Thyroid gland (tissue), 4 donors: Measurements from ENCODE around the gene SPACDR. TPM values are rescaled to one million over a fixed set of nuclear protein-coding genes. Genes with fewer than 3 reads are reported as not detected.
A peak's percentile ranks its signal among the peaks of the same experiment; 100 is the strongest.

ENCODE experiments used
- DNase-seq, 2 donors: peaks; one replicate each; pipeline ENCODE4 v3.0.0-alpha.2; 2019
- H3K27ac ChIP-seq, 3 donors: fragments of 200-600 bp; sonication (generic); 1 replicate in 2 of 3; 2 replicates in 1 of 3; pipeline ENCODE4 v1.5.1; 2016 to 2019; ENCODE audit warnings: mild to moderate bottlenecking in 1 of 3, moderate library complexity in 1 of 3
- H3K27me3 ChIP-seq: fragments of 200-600 bp; sonication (generic); one replicate; pipeline ENCODE4 v1.5.1; 2019
- H3K36me3 ChIP-seq, 2 donors: fragments of 200-600 bp; sonication (generic); one replicate each; pipeline ENCODE4 v1.5.1; 2016 to 2019
- H3K4me1 ChIP-seq, 2 donors: fragments of 200-600 bp; sonication (generic); one replicate each; pipeline ENCODE4 v1.5.1; 2017 to 2019
- H3K4me3 ChIP-seq, 3 donors: fragments of 200-600 bp; sonication (generic); replicated peaks in 1 of 3; 1 replicate in 2 of 3; 2 replicates in 1 of 3; pipeline ENCODE4 v1.5.1; 2016; ENCODE audit warnings: mild to moderate bottlenecking in 1 of 3
- H3K9me3 ChIP-seq: fragments of 200-600 bp; sonication (generic); one replicate; pipeline ENCODE4 v1.5.1; 2017
- POLR2A ChIP-seq, 2 donors: fragments of 450-650 bp; IDR thresholded peaks; one replicate each; pipeline ENCODE4 v1.6.1; 2017; ENCODE audit warnings: antibody characterized with exemption in 2 of 2, mild to moderate bottlenecking in 2 of 2, moderate library complexity in 1 of 2
- WGBS, 2 donors: methylation state at CpG; one replicate each; pipeline ENCODE4 v1.1.5; 2017; 5-methylcytosine and 5-hydroxymethylcytosine counted together
- intact Hi-C: fragments of 100-400 bp; cut with DNase I; formaldehyde crosslinking; loops from one replicate; pipeline ENCODE4 v1.15.1; 2023
- total RNA-seq, 4 donors: library from RNA; depleted of rRNA; stranded (reverse); fragments of >200 nt; gene quantifications; one replicate each; pipeline ENCODE4 v1.2.3, GENCODE V29; 2016
- TF ChIP-seq, protein P1 (sequence below), 6 experiments: fragments of 200-600 bp in 3 of 6; fragments of 450-650 bp in 3 of 6; sonication (generic) in 3 of 6; IDR thresholded peaks; one replicate each; pipeline ENCODE4 v1.5.1; 2016 to 2019; ENCODE audit warnings: antibody characterized with exemption in 6 of 6, mild to moderate bottlenecking in 2 of 6, inconsistent platforms in 1 of 6, moderate library complexity in 1 of 6

The SPACDR gene
- total RNA-seq, 4 donors from 2014 or later, result 2.0 TPM; not detected in 3

GRCh38 chr7:100478958-100479660 is 15.0 kb upstream of the SPACDR start, which contains the start of gene TSC22D4:
Gene TSC22D4 (minus strand): TSS chr7:100479214. CDS start chr7:100478038, 1,176 bp downstream.
- H3K27me3 ChIP-seq, result no peaks in the 10 kb centered on the region
- peak; percentile 96 to 97 for DNase-seq
- no peaks in the 10 kb centered on the region for H3K9me3 ChIP-seq
- no peaks in the 10 kb centered on the region for H3K36me3 ChIP-seq
- peak; percentile 18 to 95 for TF ChIP-seq POLR2A (IDR thresholded peaks at IDR 0.05)
- TF ChIP-seq, protein P1, sequence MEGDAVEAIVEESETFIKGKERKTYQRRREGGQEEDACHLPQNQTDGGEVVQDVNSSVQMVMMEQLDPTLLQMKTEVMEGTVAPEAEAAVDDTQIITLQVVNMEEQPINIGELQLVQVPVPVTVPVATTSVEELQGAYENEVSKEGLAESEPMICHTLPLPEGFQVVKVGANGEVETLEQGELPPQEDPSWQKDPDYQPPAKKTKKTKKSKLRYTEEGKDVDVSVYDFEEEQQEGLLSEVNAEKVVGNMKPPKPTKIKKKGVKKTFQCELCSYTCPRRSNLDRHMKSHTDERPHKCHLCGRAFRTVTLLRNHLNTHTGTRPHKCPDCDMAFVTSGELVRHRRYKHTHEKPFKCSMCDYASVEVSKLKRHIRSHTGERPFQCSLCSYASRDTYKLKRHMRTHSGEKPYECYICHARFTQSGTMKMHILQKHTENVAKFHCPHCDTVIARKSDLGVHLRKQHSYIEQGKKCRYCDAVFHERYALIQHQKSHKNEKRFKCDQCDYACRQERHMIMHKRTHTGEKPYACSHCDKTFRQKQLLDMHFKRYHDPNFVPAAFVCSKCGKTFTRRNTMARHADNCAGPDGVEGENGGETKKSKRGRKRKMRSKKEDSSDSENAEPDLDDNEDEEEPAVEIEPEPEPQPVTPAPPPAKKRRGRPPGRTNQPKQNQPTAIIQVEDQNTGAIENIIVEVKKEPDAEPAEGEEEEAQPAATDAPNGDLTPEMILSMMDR (IDR thresholded peaks at IDR 0.05), result no peak
- H3K4me1 ChIP-seq, result peaks cover 37 to 40% of the 10 kb centered on the region in 2 donors
- intact Hi-C loops, result no loop called here
- H3K4me3 ChIP-seq, result peak within 1 kb of the TSS; percentile 80 to 97 (median 94)
- peak within 1 kb of the TSS; percentile 83 to 92 (median 91) for H3K27ac ChIP-seq
- WGBS, 2 donors, result 1 to 6% methylated on average over 17 to 21 of the region's 27 CpGs

- no peak for TF ChIP-seq POLR2A (IDR thresholded peaks at IDR 0.05)
- TF ChIP-seq, protein P1 (IDR thresholded peaks at IDR 0.05), result no peak
- H3K9me3 ChIP-seq, result no peaks in the 10 kb centered on the region
- peak overlapping the region; percentile 44 to 97 (median 94) for H3K4me3 ChIP-seq
- peaks cover 42 to 43% of the 10 kb centered on the region in 2 donors for H3K4me1 ChIP-seq
- no peaks in the 10 kb centered on the region for H3K27me3 ChIP-seq
- H3K36me3 ChIP-seq, result peaks cover 0 to 5% of the 10 kb centered on the region in 2 donors
- peak overlapping the region; percentile 58 to 92 (median 83) for H3K27ac ChIP-seq
- no peak for DNase-seq
- WGBS, 2 donors, result 5 to 8% methylated on average over 5 to 8 of the region's 16 CpGs
- intact Hi-C loops, result no loop called here
Measured at GRCh38 chr7:100477871-100478267, 13.8 kb upstream of the SPACDR start.

DNA sequence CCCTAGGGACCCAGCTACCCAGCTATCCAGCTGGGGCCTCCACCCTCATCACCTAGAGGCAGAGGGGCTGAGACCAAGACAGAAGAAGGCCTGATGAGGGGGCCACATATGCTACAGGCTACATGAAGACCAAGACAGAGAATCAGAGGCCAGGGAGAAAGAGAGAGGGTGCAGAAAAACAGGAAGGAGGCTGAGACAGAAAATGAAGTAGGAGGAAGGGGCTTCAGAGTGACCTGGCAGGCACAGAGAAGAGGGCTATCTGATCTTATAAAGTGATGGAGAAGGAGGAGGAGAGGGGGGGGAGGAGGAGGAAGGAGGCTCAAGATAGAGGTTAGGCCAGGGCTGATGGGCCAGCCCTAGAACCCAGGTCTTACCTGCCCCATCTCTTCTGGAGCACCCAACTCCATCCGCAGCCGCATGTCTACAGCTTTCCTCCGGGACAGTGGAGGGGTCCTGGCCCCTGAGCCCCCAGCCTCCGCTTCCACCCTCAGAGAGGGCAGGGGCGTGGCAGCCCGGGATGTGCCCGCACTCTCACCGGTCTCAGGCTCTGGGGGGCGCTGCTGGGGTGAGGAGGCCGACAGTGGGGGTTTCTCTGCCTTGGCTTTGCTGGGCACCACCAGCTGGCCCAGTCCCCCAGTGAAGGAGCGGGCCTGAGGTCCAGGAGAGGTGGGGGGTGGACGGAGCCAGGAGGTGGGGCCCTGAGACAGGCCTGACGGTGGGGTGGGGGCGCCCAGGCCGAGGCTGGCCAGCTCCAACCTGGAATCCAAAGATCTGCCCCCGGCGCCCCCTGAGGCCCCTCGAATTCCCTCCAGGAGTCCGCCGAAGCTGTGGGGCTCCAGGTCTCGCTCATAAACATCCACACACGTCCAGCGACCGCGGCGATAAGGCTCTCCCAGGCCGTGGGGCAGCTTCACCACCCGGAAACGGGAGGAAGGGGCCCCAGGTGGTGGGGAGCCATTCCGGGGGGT is 13.1 kb upstream of the SPACDR start:
- no peak for TF ChIP-seq POLR2A (IDR thresholded peaks at IDR 0.05)
- TF ChIP-seq, protein P1 (IDR thresholded peaks at IDR 0.05), result peak in 1 of 6 experiments; percentile 17
- intact Hi-C loops, result no loop called here
- 26 to 32% methylated on average over 9 to 10 of the region's 30 CpGs for WGBS, 2 donors
- H3K9me3 ChIP-seq, result no peaks in the 10 kb centered on the region
- H3K36me3 ChIP-seq, result peaks cover 0 to 5% of the 10 kb centered on the region in 2 donors
- peak in 1 of 2 donors; percentile 30 for DNase-seq
- peak overlapping the region; percentile 44 to 97 (median 94) for H3K4me3 ChIP-seq
- no peaks in the 10 kb centered on the region for H3K27me3 ChIP-seq
- H3K4me1 ChIP-seq, result peaks cover 39 to 45% of the 10 kb centered on the region in 2 donors
- peak overlapping the region; percentile 58 to 92 (median 83) for H3K27ac ChIP-seq

DNA sequence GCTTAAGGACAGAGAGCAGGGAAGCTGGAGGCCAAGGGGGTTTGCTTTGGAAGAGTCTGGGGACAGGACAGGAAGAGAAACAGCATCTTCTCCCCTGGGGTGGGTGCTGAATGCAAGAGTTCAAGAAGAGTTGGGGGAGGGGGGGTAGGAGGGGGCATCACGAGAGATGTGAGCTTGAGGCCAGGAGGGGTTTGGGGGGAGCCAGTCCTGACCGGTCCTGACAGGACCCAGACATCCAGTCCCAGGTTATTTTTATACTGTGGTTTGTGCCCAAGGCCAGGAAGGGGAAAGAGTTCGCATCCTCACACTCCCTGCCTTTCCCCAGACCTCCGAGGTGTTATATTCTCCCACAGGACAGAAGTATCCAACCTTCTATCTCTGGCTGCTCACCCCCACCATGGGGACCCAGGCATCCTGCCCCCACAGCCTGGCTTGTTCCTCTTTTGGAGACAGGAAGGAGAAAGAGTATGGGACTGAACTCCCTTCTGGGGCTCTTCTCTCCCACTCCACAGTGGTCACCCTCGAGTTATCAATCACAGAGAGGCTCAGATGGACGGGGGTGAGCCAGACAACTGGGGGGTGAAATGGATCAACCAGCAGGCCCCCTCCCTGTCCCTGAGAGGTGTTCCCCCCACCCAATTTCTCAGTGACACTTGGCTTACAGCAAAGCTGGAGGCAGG is 12.2 kb upstream of the SPACDR start:
- Histone ChIP-seq H3K9me3 (no peaks in the 10 kb centered on the region), H3K4me1 (peaks cover 39 to 46% of the 10 kb centered on the region in 2 donors), H3K36me3 (peaks cover 0 to 5% of the 10 kb centered on the region in 2 donors), H3K27ac (peak overlapping the region; percentile 5 to 83 (median 49)), H3K27me3 (no peaks in the 10 kb centered on the region), H3K4me3 (peak overlapping the region in 1 of 3 donors; percentile 97)
- no peak for DNase-seq
- WGBS, 2 donors, result 22 to 45% methylated on average over 6 of the region's 6 CpGs
- intact Hi-C loops, result no loop called here
- TF ChIP-seq POLR2A (IDR thresholded peaks at IDR 0.05), result no peak
- TF ChIP-seq, protein P1 (IDR thresholded peaks at IDR 0.05), result no peak
